D721Med (cell line): ENCODE data around the gene NFATC2.

Experiments
- DNase-seq: peaks from one replicate; pipeline ENCODE4 v3.0.0; 2011; ENCODE audit warnings: low spot score; ENCODE audit not compliant: insufficient read length
- FAIRE-seq: peaks from 2 replicates; lab custom pipeline; 2011; peaks lifted over from hg19 to GRCh38; lab: Jason Lieb, UNC
- CTCF ChIP-seq: IDR thresholded peaks from 2 replicates; pipeline ENCODE4 v1.5.1; 2012; ENCODE audit warnings: mild to moderate bottlenecking, control low read depth; ENCODE audit not compliant: insufficient read depth; ENCODE audit errors: missing control alignments

NFATC2 gene

GRCh38 chr20:51514249-51514648 is 28.3 kb downstream of the NFATC2 start:
- DNase-seq (no peak), FAIRE-seq (no peak)
- TF ChIP-seq CTCF, result no peak

- FAIRE-seq (no peak), DNase-seq (no peak)
- no peak for TF ChIP-seq CTCF
Observed at GRCh38 chr20:51513545-51513944, 29.0 kb downstream of the NFATC2 start.

- FAIRE-seq, result no peak
- no peak for DNase-seq
- no peak for TF ChIP-seq CTCF
Observed at GRCh38 chr20:51512645-51513044, 29.9 kb downstream of the NFATC2 start.

GRCh38 chr20:51511861-51512619 is 30.5 kb downstream of the NFATC2 start:
- FAIRE-seq, result no peak
- no peak for TF ChIP-seq CTCF
- no peak for DNase-seq

GRCh38 chr20:51510936-51511605 is 31.4 kb downstream of the NFATC2 start:
- no peak for TF ChIP-seq CTCF
- FAIRE-seq (no peak), DNase-seq (no peak)

- DNase-seq (no peak), FAIRE-seq (no peak)
- TF ChIP-seq CTCF, result no peak
Observed at GRCh38 chr20:51510169-51510568, 32.4 kb downstream of the NFATC2 start.

- no peak for DNase-seq
- no peak for FAIRE-seq
- no peak for TF ChIP-seq CTCF
Observed at GRCh38 chr20:51509208-51509607, 33.3 kb downstream of the NFATC2 start.
